GM19193 (cell line): ENCODE measurements around the gene RHBDF1.

Experiments used
- POLR2A ChIP-seq: IDR thresholded peaks from 4 replicates; pipeline ENCODE4 v1.6.1; 2011; ENCODE audit not compliant: insufficient read depth, insufficient read length; ENCODE audit errors: extremely low read depth

RHBDF1 gene

GRCh38 chr16:71540-72401 lies 660 bp downstream of the RHBDF1 start:
- no peak for TF ChIP-seq POLR2A

GRCh38 chr16:71210-71539 lies 1.3 kb downstream of the RHBDF1 start:
- TF ChIP-seq POLR2A = no peak

- no peak for TF ChIP-seq POLR2A
These were observed 3.2 kb downstream of the RHBDF1 start for GRCh38 chr16:69181-69580.

- TF ChIP-seq POLR2A = no peak
These were observed 4.3 kb downstream of the RHBDF1 start for GRCh38 chr16:67884-68789.

GRCh38 chr16:67183-67791 lies 5.1 kb downstream of the RHBDF1 start:
- TF ChIP-seq POLR2A = no peak

- no peak for TF ChIP-seq POLR2A
These were observed 5.9 kb downstream of the RHBDF1 start for GRCh38 chr16:66309-67182.

GRCh38 chr16:65745-66144 lies 6.7 kb downstream of the RHBDF1 start:
- TF ChIP-seq POLR2A = no peak

GRCh38 chr16:64914-65255 lies 7.5 kb downstream of the RHBDF1 start:
- TF ChIP-seq POLR2A = no peak

GRCh38 chr16:63998-64913 lies 8.2 kb downstream of the RHBDF1 start:
- no peak for TF ChIP-seq POLR2A

- no peak for TF ChIP-seq POLR2A
These were observed 9.0 kb downstream of the RHBDF1 start for GRCh38 chr16:63466-63865.

GRCh38 chr16:62968-63391 lies 9.5 kb downstream of the RHBDF1 start:
- no peak for TF ChIP-seq POLR2A

GRCh38 chr16:62283-62967 lies 10.0 kb downstream of the RHBDF1 start:
- no peak for TF ChIP-seq POLR2A

GRCh38 chr16:61879-62281 lies 10.6 kb downstream of the RHBDF1 start:
- TF ChIP-seq POLR2A = no peak
